Immature natural killer cell (primary cell): ENCODE data around the gene NT5C3B. TPM values are rescaled to one million over a fixed set of nuclear protein-coding genes. Genes with fewer than 3 reads are reported as not detected.
A peak's percentile ranks its signal among the peaks of the same experiment; 100 is the strongest.
"Not testable (repeated sequence)": the region's sequence is repeated elsewhere in the genome, so short reads cannot be mapped to it uniquely, and the experiment has no call there.

ENCODE experiments used
- DNase-seq, 3 donors: peaks; one replicate each; pipeline ENCODE4 v3.0.0; 2022; ENCODE audit warnings: mixed read lengths in 1 of 3
- H3K27ac Mint-ChIP-seq, 6 donors: one replicate each; pipeline ENCODE4 v1.8.0; 2020; ENCODE audit warnings: mixed read lengths in 6 of 6, mild to moderate bottlenecking in 5 of 6, inconsistent platforms in 4 of 6, moderate library complexity in 3 of 6
- H3K27me3 Mint-ChIP-seq, 3 donors: one replicate each; pipeline ENCODE4 v1.8.0; 2020 to 2021; ENCODE audit warnings: low read depth in 3 of 3, mild to moderate bottlenecking in 3 of 3, mixed read lengths in 3 of 3, moderate library complexity in 3 of 3, inconsistent platforms in 1 of 3
- H3K36me3 Mint-ChIP-seq, 3 donors: one replicate each; pipeline ENCODE4 v1.8.0; 2020; ENCODE audit warnings: mixed read lengths in 3 of 3, inconsistent platforms in 2 of 3, mild to moderate bottlenecking in 2 of 3
- H3K4me1 Mint-ChIP-seq, 2 donors: one replicate each; pipeline ENCODE4 v1.8.0; 2020; ENCODE audit warnings: inconsistent platforms in 2 of 2, mild to moderate bottlenecking in 2 of 2, mixed read lengths in 2 of 2, moderate library complexity in 1 of 2
- H3K4me3 Mint-ChIP-seq, 5 donors: one replicate each; pipeline ENCODE4 v1.8.0; 2020; ENCODE audit warnings: mild to moderate bottlenecking in 5 of 5, mixed read lengths in 5 of 5, inconsistent platforms in 3 of 5, moderate library complexity in 3 of 5
- H3K9me3 Mint-ChIP-seq, 6 donors: one replicate each; pipeline ENCODE4 v1.8.0; 2020; ENCODE audit warnings: mild to moderate bottlenecking in 6 of 6, mixed read lengths in 6 of 6, inconsistent platforms in 4 of 6, moderate library complexity in 3 of 6
- polyA plus RNA-seq, 3 donors: library from polyadenylated mRNA; unstranded; fragments of 300-500 nt; fragmentation: Illumina TruSeq; gene quantifications; one replicate each; pipeline ENCODE4 v1.2.3, GENCODE V29; 2021

Gene NT5C3B
- polyA plus RNA-seq, 3 donors from 2014 or later, result 6.4 to 24.6 (median 13.7) TPM

DNA sequence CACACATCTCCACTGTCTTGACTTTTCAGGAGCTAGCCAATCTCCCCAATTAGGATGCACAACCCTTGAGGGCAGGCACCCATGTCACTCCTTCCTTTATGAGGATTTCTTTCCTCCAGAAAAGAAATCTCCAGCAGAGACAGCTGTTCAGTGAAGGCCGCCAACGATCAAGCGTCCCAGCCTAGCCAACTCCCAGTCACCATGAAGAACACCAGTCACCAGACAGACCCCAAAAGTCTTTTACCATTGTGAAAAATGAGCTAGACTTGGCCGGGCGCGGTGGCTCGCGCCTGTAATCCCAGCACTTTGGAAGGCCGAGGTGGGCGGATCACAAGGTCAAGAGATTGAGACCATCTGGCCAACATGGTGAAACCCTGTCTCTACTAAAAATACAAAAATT, 6.1 kb downstream of the NT5C3B start:
- not testable (repeated sequence) for H3K9me3 Mint-ChIP-seq, H3K27ac Mint-ChIP-seq, H3K27me3 Mint-ChIP-seq, H3K4me3 Mint-ChIP-seq, H3K4me1 Mint-ChIP-seq, DNase-seq
- H3K36me3 Mint-ChIP-seq, result peaks cover 0 to 13% (median 0%) of the 10 kb centered on the region in 3 donors

DNA sequence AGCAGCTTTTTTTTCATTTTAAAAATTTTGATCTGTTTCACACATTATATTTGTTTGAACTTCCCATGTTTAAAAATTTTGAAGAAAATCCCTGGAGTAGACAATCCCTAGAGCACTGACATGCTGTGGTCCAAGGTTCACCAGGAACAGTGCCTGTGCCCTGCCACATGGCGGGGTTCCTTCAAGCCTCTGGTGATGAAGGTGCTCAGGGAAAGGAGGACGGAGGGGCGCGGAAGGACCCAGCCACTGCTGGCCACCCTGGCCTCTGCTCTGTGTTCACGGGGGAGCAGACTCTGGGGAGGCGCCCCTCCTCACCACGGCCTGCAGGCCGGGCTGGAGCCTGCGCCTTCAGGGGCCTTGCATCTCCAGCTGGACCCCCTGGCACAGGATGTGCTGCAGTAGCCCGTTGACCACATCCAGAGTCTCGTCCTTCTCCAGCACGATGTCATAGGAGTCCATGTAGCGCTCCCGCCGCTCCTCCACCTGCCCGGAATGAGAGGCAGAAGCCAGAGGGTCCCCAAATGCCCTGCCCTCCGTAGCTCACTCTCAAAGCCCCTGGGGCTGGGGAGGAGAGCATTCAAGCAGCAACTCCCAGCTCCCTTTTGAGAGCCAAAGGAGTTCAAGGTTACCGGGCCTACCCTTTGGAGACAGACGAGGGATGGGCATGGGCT, 10.7 kb downstream of the NT5C3B start:
- Mint-ChIP-seq H3K9me3 (no peaks in the 10 kb centered on the region), H3K36me3 (peaks cover 0 to 6% (median 0%) of the 10 kb centered on the region in 3 donors), H3K27ac (no peak overlapping the region), H3K4me1 (no peaks in the 10 kb centered on the region), H3K27me3 (peaks cover 0 to 2% (median 1%) of the 10 kb centered on the region in 3 donors), H3K4me3 (no peak overlapping the region)
- no peak for DNase-seq

DNA sequence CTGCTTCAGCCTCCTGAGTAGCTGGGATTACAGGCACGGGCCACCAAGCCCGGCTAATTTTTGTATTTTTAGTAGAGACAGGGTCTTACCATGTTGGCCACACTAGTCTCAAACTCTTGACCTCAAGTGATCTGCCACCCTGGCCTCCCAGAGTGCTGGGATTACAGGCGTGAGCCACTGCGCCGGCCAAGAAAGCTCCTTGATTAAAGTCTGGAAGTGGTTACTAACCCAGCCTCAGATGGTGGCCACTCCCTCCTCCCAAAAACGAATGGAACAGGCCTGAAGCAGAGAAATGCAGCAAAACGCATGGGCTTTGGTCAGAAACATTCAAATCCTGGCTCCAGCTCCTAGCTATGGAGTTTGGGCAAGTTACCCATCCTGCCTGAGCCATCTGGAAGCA, 11.9 kb downstream of the NT5C3B start:
- H3K36me3 Mint-ChIP-seq, result peaks cover 0 to 6% (median 0%) of the 10 kb centered on the region in 3 donors
- no peaks in the 10 kb centered on the region for H3K4me1 Mint-ChIP-seq
- no peak for DNase-seq
- H3K27ac Mint-ChIP-seq, result no peak overlapping the region
- H3K27me3 Mint-ChIP-seq, result peaks cover 0 to 2% (median 1%) of the 10 kb centered on the region in 3 donors
- no peaks in the 10 kb centered on the region for H3K9me3 Mint-ChIP-seq
- no peak overlapping the region for H3K4me3 Mint-ChIP-seq

DNA sequence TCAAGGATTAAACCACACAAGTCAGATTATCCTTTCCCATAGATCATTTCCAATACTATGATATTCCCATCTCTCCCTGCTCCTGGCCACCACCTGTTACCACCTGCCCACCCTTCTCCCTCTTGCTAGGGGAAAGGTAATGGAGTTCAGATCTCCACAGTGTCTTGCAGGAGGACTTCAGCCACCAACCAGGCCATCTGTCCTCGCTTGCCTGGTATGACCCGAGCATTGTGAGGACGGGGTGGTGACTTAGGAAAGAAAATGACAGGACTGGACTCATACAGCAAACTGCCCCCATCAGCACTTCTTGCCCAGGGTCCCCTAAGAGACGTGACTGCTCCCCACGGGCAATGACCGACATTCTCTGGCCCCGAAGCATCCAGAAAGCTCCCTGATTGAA, 12.5 kb downstream of the NT5C3B start:
- Mint-ChIP-seq H3K27me3 (peaks cover 0 to 2% (median 1%) of the 10 kb centered on the region in 3 donors), H3K4me1 (no peaks in the 10 kb centered on the region), H3K27ac (no peak overlapping the region), H3K36me3 (peaks cover 0 to 3% (median 0%) of the 10 kb centered on the region in 3 donors), H3K9me3 (no peaks in the 10 kb centered on the region), H3K4me3 (no peak overlapping the region)
- DNase-seq, result no peak

DNA sequence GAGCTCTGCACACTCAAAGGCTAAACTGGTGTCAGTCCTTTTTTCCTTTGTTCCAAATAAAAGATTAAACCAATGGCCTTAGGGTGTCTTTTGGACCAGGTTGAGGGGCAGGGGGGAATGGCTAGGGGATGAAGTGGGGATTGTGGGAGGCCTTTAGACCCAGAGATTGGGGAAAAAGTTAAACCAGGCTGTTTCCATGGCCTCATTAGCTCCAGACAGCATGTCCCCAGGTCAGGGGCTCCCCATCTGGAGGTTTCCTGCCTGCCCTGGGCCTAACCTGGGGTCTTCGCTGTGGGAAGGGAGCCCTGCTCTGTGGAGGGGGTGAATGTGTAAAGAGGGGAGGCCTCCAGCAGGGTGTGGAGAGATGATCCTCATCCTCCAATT, 12.9 kb downstream of the NT5C3B start:
- no peaks in the 10 kb centered on the region for H3K9me3 Mint-ChIP-seq
- H3K36me3 Mint-ChIP-seq, result peaks cover 0 to 3% (median 0%) of the 10 kb centered on the region in 3 donors
- DNase-seq, result no peak
- H3K27ac Mint-ChIP-seq, result no peak overlapping the region
- no peak overlapping the region for H3K4me3 Mint-ChIP-seq
- no peaks in the 10 kb centered on the region for H3K4me1 Mint-ChIP-seq
- H3K27me3 Mint-ChIP-seq, result peaks cover 0 to 2% (median 1%) of the 10 kb centered on the region in 3 donors

DNA sequence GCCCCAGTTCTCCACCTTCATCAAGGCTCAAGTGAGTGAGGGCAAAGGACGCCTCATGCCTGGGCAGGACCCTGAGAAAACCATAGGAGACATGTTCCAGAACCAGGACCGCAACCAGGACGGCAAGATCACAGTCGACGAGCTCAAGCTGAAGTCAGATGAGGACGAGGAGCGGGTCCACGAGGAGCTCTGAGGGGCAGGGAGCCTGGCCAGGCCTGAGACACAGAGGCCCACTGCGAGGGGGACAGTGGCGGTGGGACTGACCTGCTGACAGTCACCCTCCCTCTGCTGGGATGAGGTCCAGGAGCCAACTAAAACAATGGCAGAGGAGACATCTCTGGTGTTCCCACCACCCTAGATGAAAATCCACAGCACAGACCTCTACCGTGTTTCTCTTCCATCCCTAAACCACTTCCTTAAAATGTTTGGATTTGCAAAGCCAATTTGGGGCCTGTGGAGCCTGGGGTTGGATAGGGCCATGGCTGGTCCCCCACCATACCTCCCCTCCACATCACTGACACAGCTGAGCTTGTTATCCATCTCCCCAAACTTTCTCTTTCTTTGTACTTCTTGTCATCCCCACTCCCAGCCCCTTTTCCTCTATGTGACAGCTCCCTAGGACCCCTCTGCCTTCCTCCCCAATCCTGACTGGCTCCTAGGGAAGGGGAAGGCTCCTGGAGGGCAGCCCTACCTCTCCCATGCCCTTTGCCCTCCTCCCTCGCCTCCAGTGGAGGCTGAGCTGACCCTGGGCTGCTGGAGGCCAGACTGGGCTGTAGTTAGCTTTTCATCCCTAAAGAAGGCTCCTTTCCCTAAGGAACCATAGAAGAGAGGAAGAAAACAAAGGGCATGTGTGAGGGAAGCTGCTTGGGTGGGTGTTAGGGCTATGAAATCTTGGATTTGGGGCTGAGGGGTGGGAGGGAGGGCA, 13.6 kb downstream of the NT5C3B start:
- Mint-ChIP-seq H3K27ac (no peak overlapping the region), H3K9me3 (no peaks in the 10 kb centered on the region), H3K4me1 (no peaks in the 10 kb centered on the region), H3K27me3 (peaks cover 0 to 2% (median 1%) of the 10 kb centered on the region in 3 donors), H3K4me3 (no peak overlapping the region), H3K36me3 (peaks cover 0 to 3% (median 0%) of the 10 kb centered on the region in 3 donors)
- no peak for DNase-seq

DNA sequence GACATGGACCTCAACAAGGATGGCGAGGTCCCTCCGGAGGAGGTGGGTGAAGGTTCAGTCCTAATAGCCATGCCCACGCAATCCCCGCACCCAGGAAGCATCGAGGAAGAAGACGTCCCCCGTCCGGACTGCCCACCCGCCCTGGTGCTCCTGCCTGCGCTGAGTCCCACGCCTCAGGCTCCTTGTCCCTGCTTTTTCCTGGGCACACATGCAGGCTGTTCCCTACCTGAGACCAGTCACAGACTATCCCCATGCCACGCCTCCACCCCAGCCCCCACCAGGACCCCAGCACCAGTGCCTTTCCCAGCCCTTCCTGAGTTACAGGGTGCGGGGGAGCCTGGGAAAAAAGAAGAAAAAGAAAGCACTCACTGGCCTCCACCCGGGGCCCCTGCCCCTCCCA, 14.3 kb downstream of the NT5C3B start:
- no peak for DNase-seq
- Mint-ChIP-seq H3K27ac (no peak overlapping the region), H3K27me3 (peaks cover 0 to 2% (median 1%) of the 10 kb centered on the region in 3 donors), H3K36me3 (peaks cover 0 to 3% (median 0%) of the 10 kb centered on the region in 3 donors), H3K4me3 (no peak overlapping the region), H3K9me3 (no peaks in the 10 kb centered on the region), H3K4me1 (no peaks in the 10 kb centered on the region)

DNA sequence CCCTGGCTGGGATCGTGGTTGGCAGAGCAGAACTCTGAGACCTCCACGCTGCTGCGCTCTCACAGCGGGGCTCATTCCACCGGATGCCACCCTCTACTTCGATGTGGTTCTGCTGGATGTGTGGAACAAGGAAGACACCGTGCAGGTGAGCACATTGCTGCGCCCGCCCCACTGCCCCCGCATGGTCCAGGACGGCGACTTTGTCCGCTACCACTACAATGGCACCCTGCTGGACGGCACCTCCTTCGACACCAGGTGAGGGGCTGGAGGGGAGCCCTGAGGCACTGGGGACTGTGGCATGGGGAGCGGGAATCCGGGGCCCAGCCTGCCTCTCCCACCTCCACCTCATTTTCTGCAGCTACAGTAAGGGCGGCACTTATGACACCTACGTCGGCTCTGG, 18.0 kb downstream of the NT5C3B start:
- H3K27ac Mint-ChIP-seq, result no peak overlapping the region
- peaks cover 5 to 10% of the 10 kb centered on the region in 2 donors for H3K4me1 Mint-ChIP-seq
- no peak overlapping the region for H3K4me3 Mint-ChIP-seq
- no peak for DNase-seq
- no peaks in the 10 kb centered on the region for H3K9me3 Mint-ChIP-seq
- peaks cover 0 to 4% (median 2%) of the 10 kb centered on the region in 3 donors for H3K27me3 Mint-ChIP-seq
- H3K36me3 Mint-ChIP-seq, result no peaks in the 10 kb centered on the region

DNA sequence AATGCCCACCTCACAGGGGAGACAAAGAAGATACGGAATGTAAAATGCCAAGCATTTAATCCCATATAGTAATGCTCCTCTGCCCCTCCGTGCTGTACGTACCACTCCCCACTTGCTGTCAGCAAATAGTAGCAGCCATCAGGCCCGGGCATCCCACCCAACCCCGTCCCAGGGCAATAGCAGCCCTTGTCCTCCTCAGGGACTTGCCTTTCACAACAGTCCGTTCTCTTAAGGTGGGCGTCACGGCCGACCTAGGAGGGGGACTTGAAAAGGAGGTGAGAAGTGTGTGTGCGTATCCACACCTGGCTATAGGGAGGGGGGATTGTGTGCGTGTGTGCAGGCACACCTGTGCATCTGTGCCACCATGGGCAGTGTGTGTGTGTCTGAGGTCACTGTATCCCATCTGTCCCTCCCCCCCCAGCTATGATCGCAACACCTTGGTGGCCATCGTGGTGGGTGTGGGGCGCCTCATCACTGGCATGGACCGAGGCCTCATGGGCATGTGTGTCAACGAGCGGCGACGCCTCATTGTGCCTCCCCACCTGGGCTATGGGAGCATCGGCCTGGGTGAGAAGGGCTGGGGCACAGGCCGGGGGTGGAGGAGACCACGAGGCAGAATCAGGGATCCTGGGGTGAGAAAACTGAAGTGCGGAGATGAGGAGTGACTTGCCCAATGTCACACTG, 19.3 kb downstream of the NT5C3B start:
- Mint-ChIP-seq H3K27ac (no peak overlapping the region), H3K4me3 (no peak overlapping the region), H3K9me3 (no peaks in the 10 kb centered on the region), H3K4me1 (peaks cover 13 to 17% of the 10 kb centered on the region in 2 donors), H3K36me3 (no peaks in the 10 kb centered on the region), H3K27me3 (peaks cover 2 to 5% (median 4%) of the 10 kb centered on the region in 3 donors)
- DNase-seq, result no peak

DNA sequence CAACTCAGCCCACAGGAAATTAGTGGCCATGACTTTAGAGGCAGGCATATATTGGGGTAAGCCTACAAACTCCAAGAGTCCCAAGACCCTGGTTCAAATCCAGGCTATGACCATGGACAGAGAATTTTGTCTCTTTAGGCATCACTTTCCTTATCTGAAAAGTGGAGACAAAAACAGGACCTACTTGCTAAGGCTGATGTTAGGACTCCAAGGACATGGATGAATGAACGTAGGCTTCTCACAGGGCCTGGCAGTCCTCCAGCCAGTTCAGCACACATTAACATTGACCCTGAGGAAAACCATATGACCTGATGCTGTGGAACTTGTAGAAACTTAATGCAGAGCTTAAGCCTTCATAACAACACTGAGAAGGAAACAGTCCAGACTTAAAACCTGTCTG, 21.8 kb downstream of the NT5C3B start:
- peak overlapping the region in 2 of 6 donors; percentile 16 to 31 for H3K27ac Mint-ChIP-seq
- H3K9me3 Mint-ChIP-seq, result no peaks in the 10 kb centered on the region
- H3K36me3 Mint-ChIP-seq, result no peaks in the 10 kb centered on the region
- DNase-seq, result no peak
- H3K27me3 Mint-ChIP-seq, result peaks cover 2 to 5% (median 4%) of the 10 kb centered on the region in 3 donors
- H3K4me1 Mint-ChIP-seq, result peaks cover 29 to 33% of the 10 kb centered on the region in 2 donors
- H3K4me3 Mint-ChIP-seq, result peak overlapping the region in 2 of 5 donors; percentile 72 to 73

DNA sequence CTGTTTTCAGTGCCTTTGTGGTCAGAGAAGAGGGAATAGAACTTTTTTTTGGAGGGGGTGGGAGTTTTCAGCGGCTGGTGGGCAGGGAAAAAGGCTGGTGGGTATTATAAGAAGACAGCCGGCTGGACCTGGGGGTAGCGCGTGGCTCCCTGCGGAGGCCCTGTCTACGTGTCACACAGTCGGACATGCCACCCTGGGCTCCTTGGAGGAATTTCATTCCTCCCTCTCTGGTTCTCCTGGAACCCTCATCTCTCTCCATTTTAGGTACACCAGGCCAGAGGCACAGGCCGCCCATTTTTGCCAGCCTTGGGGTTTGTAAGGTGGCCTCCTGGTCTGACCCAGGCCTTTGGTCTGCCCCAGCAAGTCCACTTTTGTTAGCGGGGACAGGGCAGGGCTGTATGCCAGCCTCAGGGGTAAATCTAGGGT, 22.3 kb downstream of the NT5C3B start:
- H3K4me1 Mint-ChIP-seq, result peaks cover 31 to 33% of the 10 kb centered on the region in 2 donors
- H3K4me3 Mint-ChIP-seq, result peak overlapping the region; percentile 43 to 74 (median 72)
- no peaks in the 10 kb centered on the region for H3K36me3 Mint-ChIP-seq
- no peak for DNase-seq
- no peaks in the 10 kb centered on the region for H3K9me3 Mint-ChIP-seq
- peaks cover 2 to 5% (median 4%) of the 10 kb centered on the region in 3 donors for H3K27me3 Mint-ChIP-seq
- peak overlapping the region in 2 of 6 donors; percentile 16 to 50 for H3K27ac Mint-ChIP-seq

DNA sequence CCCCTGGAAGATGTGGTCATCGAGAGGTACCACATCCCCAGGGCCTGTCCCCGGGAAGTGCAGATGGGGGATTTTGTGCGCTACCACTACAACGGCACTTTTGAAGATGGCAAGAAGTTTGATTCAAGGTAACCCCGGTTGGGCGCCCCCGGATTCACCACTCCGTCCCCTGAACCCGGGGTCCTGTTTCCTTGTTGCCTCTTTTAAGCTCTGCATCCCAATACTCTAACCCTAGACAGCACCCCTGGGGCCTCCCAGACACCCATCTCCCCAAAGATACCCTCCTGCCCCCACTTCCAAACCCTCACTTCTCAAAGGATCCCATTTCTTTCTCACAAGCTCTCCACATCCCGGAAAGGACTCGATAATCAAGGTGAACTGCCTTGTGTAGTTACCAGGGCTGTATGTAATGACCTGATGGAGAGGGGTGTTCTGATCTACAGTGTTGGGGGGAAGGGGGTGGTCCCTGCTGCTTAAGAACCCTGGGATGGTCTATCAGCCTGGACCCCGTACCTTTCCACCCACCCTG, 22.8 kb downstream of the NT5C3B start:
- H3K4me3 Mint-ChIP-seq, result peak overlapping the region; percentile 64 to 74 (median 72)
- H3K27ac Mint-ChIP-seq, result peak overlapping the region in 3 of 6 donors; percentile 13 to 71 (median 15)
- peaks cover 2 to 5% (median 4%) of the 10 kb centered on the region in 3 donors for H3K27me3 Mint-ChIP-seq
- no peaks in the 10 kb centered on the region for H3K36me3 Mint-ChIP-seq
- H3K9me3 Mint-ChIP-seq, result no peaks in the 10 kb centered on the region
- peaks cover 31 to 33% of the 10 kb centered on the region in 2 donors for H3K4me1 Mint-ChIP-seq
- DNase-seq, result no peak

DNA sequence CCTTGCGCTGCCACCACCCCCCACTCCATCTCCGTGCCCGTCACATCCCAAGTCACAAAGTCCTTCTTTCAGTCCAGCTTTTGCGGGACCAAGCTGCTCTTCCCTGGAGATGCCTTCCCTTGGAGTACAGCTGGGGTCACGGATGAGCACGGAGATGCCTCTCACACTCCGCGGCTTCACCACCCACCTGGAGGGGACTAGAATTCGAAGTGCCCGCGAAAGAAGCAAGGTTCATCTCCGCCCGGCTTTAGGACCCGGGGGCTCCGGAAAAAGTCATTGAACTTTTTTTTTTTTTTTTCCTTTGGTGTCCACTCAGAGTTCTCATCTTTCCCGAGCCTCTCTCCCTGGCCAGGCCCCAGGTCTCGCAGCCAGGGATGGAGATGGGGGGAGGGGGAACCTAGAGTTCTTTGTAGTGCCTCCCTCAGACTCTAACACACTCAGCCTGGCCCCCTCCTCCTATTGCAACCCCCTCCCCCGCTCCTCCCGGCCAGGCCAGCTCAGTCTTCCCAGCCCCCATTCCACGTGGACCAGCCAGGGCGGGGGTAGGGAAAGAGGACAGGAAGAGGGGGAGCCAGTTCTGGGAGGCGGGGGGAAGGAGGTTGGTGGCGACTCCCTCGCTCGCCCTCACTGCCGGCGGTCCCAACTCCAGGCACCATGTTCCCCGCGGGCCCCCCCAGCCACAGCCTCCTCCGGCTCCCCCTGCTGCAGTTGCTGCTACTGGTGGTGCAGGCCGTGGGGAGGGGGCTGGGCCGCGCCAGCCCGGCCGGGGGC, 23.5 kb downstream of the NT5C3B start, which contains the start of gene FKBP10:
TSS of gene FKBP10 (plus strand) at position 624 of the 771 bp plus-strand sequence. CDS start at position 655, 31 bp downstream.
- peaks cover 2 to 5% (median 4%) of the 10 kb centered on the region in 3 donors for H3K27me3 Mint-ChIP-seq
- no peaks in the 10 kb centered on the region for H3K9me3 Mint-ChIP-seq
- H3K27ac Mint-ChIP-seq, result peak within 1 kb of the TSS; percentile 58 to 83 (median 74)
- H3K36me3 Mint-ChIP-seq, result no peaks in the 10 kb centered on the region
- peak within 1 kb of the TSS; percentile 93 to 99 (median 96) for H3K4me3 Mint-ChIP-seq
- DNase-seq, result peak; percentile 52 to 60 (median 58)
- H3K4me1 Mint-ChIP-seq, result peaks cover 31 to 33% of the 10 kb centered on the region in 2 donors
